ENCODE results near the gene CIART. TPM values are rescaled to one million over a fixed set of nuclear protein-coding genes. Genes with fewer than 3 reads are reported as not detected.

CIART gene
- total RNA-seq, 4 donors from 2014 or later: 13.7 to 26.0 (median 14.2) TPM

GRCh38 chr1:150288382-150288781 is 6.0 kb downstream of the CIART start:
- Histone ChIP-seq H3K27me3 (no peaks in the 10 kb centered on the region), H3K27ac (replicated peaks in 1 of 4) (no peak overlapping the region), H3K4me1 (peaks cover 12 to 28% (median 24%) of the 10 kb centered on the region in 4 donors), H3K4me3 (no peak overlapping the region), H3K9me3 (no peaks in the 10 kb centered on the region), H3K36me3 (peaks cover 9 to 49% (median 27%) of the 10 kb centered on the region in 4 donors)
- WGBS: 89% methylated on average over 1 of the region's 1 CpG
- DNase-seq (ENCODE audit: extremely low spot score): no peak
- intact Hi-C loops (cut with DNase I): no loop called here
- no peak for TF ChIP-seq POLR2AphosphoS5 (IDR thresholded peaks at IDR 0.05)
- TF ChIP-seq EP300 (IDR thresholded peaks at IDR 0.05): no peak
- no peak for TF ChIP-seq POLR2A (IDR thresholded peaks at IDR 0.05; ENCODE audit: low read depth)
- no peak for TF ChIP-seq CTCF (IDR thresholded peaks at IDR 0.05)

GRCh38 chr1:150288822-150289221 is 6.5 kb downstream of the CIART start:
- no peak for TF ChIP-seq POLR2AphosphoS5 (IDR thresholded peaks at IDR 0.05)
- no peak for DNase-seq (ENCODE audit: extremely low spot score)
- intact Hi-C loops (cut with DNase I): no loop called here
- Histone ChIP-seq H3K4me3 (no peak overlapping the region), H3K9me3 (no peaks in the 10 kb centered on the region), H3K27ac (replicated peaks in 1 of 4) (no peak overlapping the region), H3K4me1 (peaks cover 9 to 24% (median 20%) of the 10 kb centered on the region in 4 donors), H3K36me3 (peaks cover 9 to 49% (median 27%) of the 10 kb centered on the region in 4 donors), H3K27me3 (no peaks in the 10 kb centered on the region)
- 92% methylated on average over 4 of the region's 4 CpGs for WGBS

- TF ChIP-seq CTCF (IDR thresholded peaks at IDR 0.05) (no peak), POLR2AphosphoS5 (IDR thresholded peaks at IDR 0.05) (peak; percentile 96), POLR2A (IDR thresholded peaks at IDR 0.05; ENCODE audit: low read depth) (peak; percentile 71), EP300 (IDR thresholded peaks at IDR 0.05) (no peak)
- H3K27me3 ChIP-seq: no peaks in the 10 kb centered on the region
- 5% methylated on average over 42 of the region's 43 CpGs for WGBS
- peak within 1 kb of the TSS; percentile 65 to 79 (median 71) for H3K4me3 ChIP-seq
- intact Hi-C loops (cut with DNase I): loop anchor here (2.0 kb wide), 1 partner anchor 25 kb away; the partner anchor contains the start of gene APH1A
- peak; percentile 97 for DNase-seq (ENCODE audit: extremely low spot score)
- H3K9me3 ChIP-seq: no peaks in the 10 kb centered on the region
- H3K36me3 ChIP-seq: peaks cover 0 to 45% (median 24%) of the 10 kb centered on the region in 4 donors
- peaks cover 15 to 21% (median 19%) of the 10 kb centered on the region in 4 donors for H3K4me1 ChIP-seq
- peak within 1 kb of the TSS; percentile 80 to 89 (median 82) for H3K27ac ChIP-seq (replicated peaks in 1 of 4)
These were observed 11.3 kb downstream of the CIART start, which contains the start of gene MRPS21 for GRCh38 chr1:150293433-150294253. Gene MRPS21 (plus strand): TSS chr1:150293861. CDS start chr1:150294367, 506 bp downstream.

GRCh38 chr1:150295476-150295875 is 13.1 kb downstream of the CIART start:
- H3K4me1 ChIP-seq: peaks cover 15 to 21% (median 19%) of the 10 kb centered on the region in 4 donors
- peaks cover 0 to 56% (median 34%) of the 10 kb centered on the region in 4 donors for H3K36me3 ChIP-seq
- no peak for DNase-seq (ENCODE audit: extremely low spot score)
- H3K4me3 ChIP-seq: no peak overlapping the region
- 100% methylated on average over 2 of the region's 2 CpGs for WGBS
- no peak overlapping the region for H3K27ac ChIP-seq (replicated peaks in 1 of 4)
- TF ChIP-seq POLR2AphosphoS5 (IDR thresholded peaks at IDR 0.05) (no peak), EP300 (IDR thresholded peaks at IDR 0.05) (no peak), POLR2A (IDR thresholded peaks at IDR 0.05; ENCODE audit: low read depth) (no peak), CTCF (IDR thresholded peaks at IDR 0.05) (no peak)
- intact Hi-C loops (cut with DNase I): no loop called here
- H3K9me3 ChIP-seq: no peaks in the 10 kb centered on the region
- no peaks in the 10 kb centered on the region for H3K27me3 ChIP-seq

- intact Hi-C loops (cut with DNase I): no loop called here
- Histone ChIP-seq H3K36me3 (peaks cover 6 to 95% (median 63%) of the 10 kb centered on the region in 4 donors), H3K27ac (replicated peaks in 1 of 4) (peak overlapping the region in 2 of 4 donors; percentile 11 to 81), H3K9me3 (no peaks in the 10 kb centered on the region), H3K27me3 (no peaks in the 10 kb centered on the region), H3K4me3 (no peak overlapping the region), H3K4me1 (peaks cover 7 to 35% (median 28%) of the 10 kb centered on the region in 4 donors)
- 96% methylated on average over 3 of the region's 3 CpGs for WGBS
- no peak for TF ChIP-seq CTCF (IDR thresholded peaks at IDR 0.05)
- no peak for TF ChIP-seq EP300 (IDR thresholded peaks at IDR 0.05)
- no peak for TF ChIP-seq POLR2A (IDR thresholded peaks at IDR 0.05; ENCODE audit: low read depth)
- TF ChIP-seq POLR2AphosphoS5 (IDR thresholded peaks at IDR 0.05): no peak
- DNase-seq (ENCODE audit: extremely low spot score): no peak
These were observed 17.4 kb downstream of the CIART start for GRCh38 chr1:150299716-150300115.
